Panc1 (cell line): ENCODE measurements around the gene PIGR. TPM values are rescaled to one million over a fixed set of nuclear protein-coding genes. Genes with fewer than 3 reads are reported as not detected.

Experiments used
- ATAC-seq: fragments of 200-7000 bp; cut with Tn5 transposase; 2 replicates; pipeline ENCODE4 v1.9.1; 2020; ENCODE audit warnings: mild to moderate bottlenecking, moderate library complexity
- BruUV-seq: library from RNA; stranded (reverse); fragments of 400-500 nt; replicated peaks from 2 replicates; lab custom pipeline; 2021; lab: Mats Ljungman, UMichigan
- CTCF ChIA-PET: fragments of 300-600 bp; sonication (Branson Sonifier 250); formaldehyde crosslinking; loops from one replicate; lab custom pipeline; 2022; ENCODE audit warnings: antibody characterized with exemption; lab: Charles Lee
- POLR2A ChIA-PET: fragments of 300-600 bp; sonication (Branson Sonifier 250); formaldehyde crosslinking; loops from one replicate; lab custom pipeline; 2022; ENCODE audit warnings: antibody characterized with exemption; lab: Charles Lee
- DNase-seq: peaks from one replicate; pipeline ENCODE4 v3.0.0-alpha.2; 2010; ENCODE audit warnings: low read depth, low spot score
- H3K27ac ChIP-seq: 2 replicates; pipeline ENCODE4 v1.5.1; 2011; ENCODE audit warnings: mild to moderate bottlenecking, low read length, inconsistent platforms
- H3K27me3 ChIP-seq: fragments of 200-500 bp; sonication (Bioruptor generic); 2 replicates; pipeline ENCODE4 v1.6.0; 2014; ENCODE audit warnings: low read length, inconsistent platforms; ENCODE audit not compliant: control insufficient read depth, insufficient read depth
- H3K36me3 ChIP-seq: fragments of 200-500 bp; sonication (Bioruptor generic); 2 replicates; pipeline ENCODE4 v1.5.1; 2014; ENCODE audit warnings: inconsistent platforms, mild to moderate bottlenecking, low read length, moderate library complexity; ENCODE audit not compliant: control insufficient read depth, insufficient read depth
- H3K4me1 ChIP-seq: 2 replicates; pipeline ENCODE4 v1.5.1; 2011; ENCODE audit warnings: inconsistent platforms, mild to moderate bottlenecking, low read length, moderate library complexity; ENCODE audit not compliant: control insufficient read depth, insufficient read depth
- H3K4me3 ChIP-seq, 2 experiments: 2 replicates each; pipeline ENCODE4 v1.5.1; 2011 to 2012; ENCODE audit warnings: low read depth in 2 of 2, low read length in 2 of 2, mild to moderate bottlenecking in 2 of 2, inconsistent platforms in 1 of 2, moderate library complexity in 1 of 2
- H3K9me3 ChIP-seq: fragments of 200-500 bp; sonication (Bioruptor generic); 2 replicates; pipeline ENCODE4 v1.5.1; 2014; ENCODE audit warnings: low read depth, mild to moderate bottlenecking, inconsistent platforms, low read length, moderate library complexity; ENCODE audit not compliant: control insufficient read depth, insufficient read depth
- CTCF ChIP-seq: fragments of 450-650 bp; IDR thresholded peaks from 2 replicates; pipeline ENCODE4 v1.5.1; 2017; ENCODE audit warnings: mild to moderate bottlenecking
- POLR2AphosphoS5 ChIP-seq: IDR thresholded peaks from 2 replicates; pipeline ENCODE4 v1.6.1; 2012; ENCODE audit warnings: mild to moderate bottlenecking, low read depth, low read length, moderate library complexity
- SIN3A ChIP-seq: IDR thresholded peaks from 2 replicates; pipeline ENCODE4 v1.6.1; 2012; ENCODE audit warnings: low read depth, mild to moderate bottlenecking, low read length, moderate library complexity, borderline replicate concordance; ENCODE audit not compliant: insufficient read depth
- TCF7L2 ChIP-seq: IDR thresholded peaks from 2 replicates; pipeline ENCODE4 v1.6.1; 2011; ENCODE audit warnings: mild to moderate bottlenecking, low read depth, low read length, inconsistent platforms
- in situ Hi-C: cut with HindIII; loops from 2 replicates; pipeline ENCODE4 v1.10.0; 2016; ENCODE audit warnings: low sequenced_read_pairs, low pct_unique_long_range_greater_than_20kb
- intact Hi-C: fragments of 100-400 bp; cut with micrococcal nuclease; formaldehyde crosslinking; loops from one replicate; pipeline ENCODE4 v1.10.0; 2022; ENCODE audit not compliant: unreplicated experiment
- total RNA-seq: library from RNA; stranded (reverse); gene quantifications from one replicate; pipeline ENCODE4 v1.2.1, GENCODE V29; 2021; ENCODE audit not compliant: unreplicated experiment
- TF ChIP-seq, protein P1 (sequence below), 2 experiments: IDR thresholded peaks; 2 replicates each; pipeline ENCODE4 v1.6.1; 2011 to 2012; ENCODE audit warnings: low read depth in 2 of 2, control low read depth in 1 of 2, low read length in 1 of 2, mild to moderate bottlenecking in 1 of 2, moderate library complexity in 1 of 2; ENCODE audit not compliant: insufficient read depth in 1 of 2

PIGR gene
- total RNA-seq, 1 experiment from 2014 or later, result 1.4 TPM

DNA sequence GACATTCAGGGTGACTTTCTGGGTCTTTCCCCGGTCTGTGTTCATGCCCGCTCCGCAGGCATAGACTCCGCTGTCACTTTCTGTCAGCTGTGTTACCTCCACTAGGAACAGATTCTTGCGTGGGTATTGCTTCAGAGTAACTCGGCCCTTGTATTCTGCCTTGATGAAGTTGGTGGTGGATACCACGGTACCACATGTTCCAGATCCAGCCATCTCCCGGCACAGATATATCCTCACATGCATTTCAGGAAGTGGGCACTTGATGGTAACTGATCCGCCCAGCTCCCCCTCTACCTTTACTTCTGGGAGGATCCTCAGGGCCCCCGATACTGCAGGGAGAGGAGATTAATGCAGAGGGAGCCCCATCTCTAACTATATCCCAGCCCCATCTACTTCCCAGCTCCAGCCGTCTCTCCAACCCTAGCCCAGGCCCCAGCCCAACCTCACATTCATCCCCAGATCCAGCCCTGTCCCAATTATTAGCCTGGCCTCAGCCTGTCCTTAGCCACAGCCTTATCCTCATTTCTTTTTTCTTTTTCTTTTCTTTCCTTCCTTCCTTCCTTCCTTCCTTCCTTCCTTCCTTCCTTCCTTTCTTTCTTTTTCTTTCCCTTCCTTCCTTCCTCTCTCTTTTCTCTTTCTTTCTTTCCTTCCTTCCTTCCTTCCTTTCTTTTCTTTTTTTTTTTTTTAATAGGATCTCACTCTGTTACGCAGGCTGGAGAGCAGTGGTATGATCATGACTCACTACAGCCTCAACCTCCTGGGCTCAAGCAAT, 32.3 kb downstream of the PIGR start:
- Histone ChIP-seq H3K4me1 (no peaks in the 10 kb centered on the region), H3K36me3 (no peaks in the 10 kb centered on the region), H3K9me3 (no peaks in the 10 kb centered on the region), H3K4me3 (no peak overlapping the region), H3K27me3 (peaks cover 15% of the 10 kb centered on the region), H3K27ac (no peak overlapping the region)
- no peak for DNase-seq
- intact Hi-C loops, result loop anchor here (2.0 to 10.0 kb wide), 4 partner anchors 187 to 437 kb away; partner anchors contain the start of gene DYRK3
- CTCF ChIA-PET, result no interaction called here
- TF ChIP-seq TCF7L2 (no peak), SIN3A (no peak), POLR2AphosphoS5 (no peak), CTCF (no peak)
- TF ChIP-seq, protein P1, sequence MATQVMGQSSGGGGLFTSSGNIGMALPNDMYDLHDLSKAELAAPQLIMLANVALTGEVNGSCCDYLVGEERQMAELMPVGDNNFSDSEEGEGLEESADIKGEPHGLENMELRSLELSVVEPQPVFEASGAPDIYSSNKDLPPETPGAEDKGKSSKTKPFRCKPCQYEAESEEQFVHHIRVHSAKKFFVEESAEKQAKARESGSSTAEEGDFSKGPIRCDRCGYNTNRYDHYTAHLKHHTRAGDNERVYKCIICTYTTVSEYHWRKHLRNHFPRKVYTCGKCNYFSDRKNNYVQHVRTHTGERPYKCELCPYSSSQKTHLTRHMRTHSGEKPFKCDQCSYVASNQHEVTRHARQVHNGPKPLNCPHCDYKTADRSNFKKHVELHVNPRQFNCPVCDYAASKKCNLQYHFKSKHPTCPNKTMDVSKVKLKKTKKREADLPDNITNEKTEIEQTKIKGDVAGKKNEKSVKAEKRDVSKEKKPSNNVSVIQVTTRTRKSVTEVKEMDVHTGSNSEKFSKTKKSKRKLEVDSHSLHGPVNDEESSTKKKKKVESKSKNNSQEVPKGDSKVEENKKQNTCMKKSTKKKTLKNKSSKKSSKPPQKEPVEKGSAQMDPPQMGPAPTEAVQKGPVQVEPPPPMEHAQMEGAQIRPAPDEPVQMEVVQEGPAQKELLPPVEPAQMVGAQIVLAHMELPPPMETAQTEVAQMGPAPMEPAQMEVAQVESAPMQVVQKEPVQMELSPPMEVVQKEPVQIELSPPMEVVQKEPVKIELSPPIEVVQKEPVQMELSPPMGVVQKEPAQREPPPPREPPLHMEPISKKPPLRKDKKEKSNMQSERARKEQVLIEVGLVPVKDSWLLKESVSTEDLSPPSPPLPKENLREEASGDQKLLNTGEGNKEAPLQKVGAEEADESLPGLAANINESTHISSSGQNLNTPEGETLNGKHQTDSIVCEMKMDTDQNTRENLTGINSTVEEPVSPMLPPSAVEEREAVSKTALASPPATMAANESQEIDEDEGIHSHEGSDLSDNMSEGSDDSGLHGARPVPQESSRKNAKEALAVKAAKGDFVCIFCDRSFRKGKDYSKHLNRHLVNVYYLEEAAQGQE (IDR thresholded peaks at IDR 0.05; ENCODE audit: insufficient read depth in 1 of 2, low read depth in 2 of 2, low read length in 1 of 2), result no peak
- no peak for ATAC-seq
- in situ Hi-C loops, result no loop called here
- POLR2A ChIA-PET, result no interaction called here
- no TSS peak for BruUV-seq

DNA sequence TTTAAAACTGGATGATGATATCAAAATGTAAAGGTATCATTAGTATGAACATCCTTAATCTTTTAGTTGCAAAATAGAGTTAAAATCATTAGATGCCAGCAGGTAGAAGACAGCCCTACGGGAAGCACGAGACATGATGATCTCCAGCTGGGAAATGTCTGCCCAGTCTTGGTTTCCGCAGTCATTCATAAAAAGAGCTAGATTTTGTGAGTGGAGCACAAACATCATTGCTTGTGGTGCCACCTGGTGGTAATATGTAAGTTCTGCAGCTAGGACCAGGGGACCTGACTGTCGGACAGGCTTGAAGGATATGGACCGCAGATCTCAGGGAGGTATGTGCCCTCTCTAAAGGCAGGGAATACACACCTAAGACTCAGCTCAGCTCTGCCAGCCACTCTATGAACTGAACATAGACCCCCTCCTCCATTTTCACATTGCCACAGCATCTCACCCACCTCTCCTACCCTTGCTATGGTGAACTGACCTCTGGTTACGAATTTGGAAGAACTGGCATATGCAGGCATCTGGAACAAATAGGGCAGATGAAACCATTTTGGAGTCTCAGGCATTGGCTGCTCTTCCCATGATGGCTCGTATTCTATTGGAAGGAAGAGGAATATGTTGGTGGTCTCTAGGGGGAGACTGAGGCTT, 33.7 kb downstream of the PIGR start:
- POLR2A ChIA-PET, result no interaction called here
- Histone ChIP-seq H3K4me3 (no peak overlapping the region), H3K9me3 (no peaks in the 10 kb centered on the region), H3K27ac (no peak overlapping the region), H3K4me1 (no peaks in the 10 kb centered on the region), H3K36me3 (no peaks in the 10 kb centered on the region), H3K27me3 (peaks cover 23% of the 10 kb centered on the region)
- no peak for TF ChIP-seq TCF7L2
- peak; percentile 83 for TF ChIP-seq CTCF
- no peak for TF ChIP-seq POLR2AphosphoS5
- in situ Hi-C loops, result no loop called here
- CTCF ChIA-PET, result interaction anchor here (0.8 to 2.2 kb wide), 6 partner anchors 12 to 282 kb away, joined by 3 to 19 read pairs (median 4); no protein-coding TSS in a partner anchor
- intact Hi-C loops, result loop anchor here (2.0 to 10.0 kb wide), 4 partner anchors 186 to 435 kb away; partner anchors contain the start of gene DYRK3
- no TSS peak for BruUV-seq
- DNase-seq (peak; percentile 57), ATAC-seq (peak; percentile 77)
